HL-60/S4 treated with retinoic acid at 250 ng/mL for 4 days and 3 days (cell line): Measurements from ENCODE around the gene INPP5E.
"Not testable (repeated sequence)": the region's sequence is repeated elsewhere in the genome, so short reads cannot be mapped to it uniquely, and the experiment has no call there.

Experiments used
- in situ Hi-C: fragments of 300-500 bp; cut with MboI; formaldehyde crosslinking; loops from 2 replicates; pipeline ENCODE4 v1.7.0; 2022; ENCODE audit warnings: low sequenced_read_pairs

The INPP5E gene

GRCh38 chr9:136431782-136432350, 7.8 kb downstream of the INPP5E start:
- in situ Hi-C loops = no loop called here

- in situ Hi-C loops = no loop called here
These were observed 8.9 kb downstream of the INPP5E start for GRCh38 chr9:136430588-136431234.

- in situ Hi-C loops = no loop called here
These were observed 9.8 kb downstream of the INPP5E start for GRCh38 chr9:136429683-136430491.

GRCh38 chr9:136429075-136429628, 10.5 kb downstream of the INPP5E start:
- in situ Hi-C loops = no loop called here

GRCh38 chr9:136426787-136427186, 12.9 kb downstream of the INPP5E start:
- in situ Hi-C loops = no loop called here

GRCh38 chr9:136425367-136425766, 14.3 kb downstream of the INPP5E start:
- in situ Hi-C loops = not testable (repeated sequence)

- in situ Hi-C loops = no loop called here
These were observed 14.8 kb downstream of the INPP5E start for GRCh38 chr9:136424750-136425362.

GRCh38 chr9:136423432-136424146, 16.1 kb downstream of the INPP5E start:
- in situ Hi-C loops = no loop called here

- in situ Hi-C loops = no loop called here
These were observed 16.8 kb downstream of the INPP5E start for GRCh38 chr9:136422876-136423275.

GRCh38 chr9:136421791-136422190, 17.9 kb downstream of the INPP5E start:
- in situ Hi-C loops = no loop called here

- in situ Hi-C loops = no loop called here
These were observed 20.6 kb downstream of the INPP5E start for GRCh38 chr9:136419092-136419420.

GRCh38 chr9:136418182-136419091, 21.2 kb downstream of the INPP5E start:
- in situ Hi-C loops = no loop called here

- in situ Hi-C loops = no loop called here
These were observed 22.7 kb downstream of the INPP5E start for GRCh38 chr9:136416914-136417313.

- in situ Hi-C loops = no loop called here
These were observed 23.2 kb downstream of the INPP5E start for GRCh38 chr9:136416427-136416826.

- in situ Hi-C loops = no loop called here
These were observed 26.7 kb downstream of the INPP5E start for GRCh38 chr9:136412962-136413361.

- in situ Hi-C loops = no loop called here
These were observed 28.3 kb downstream of the INPP5E start for GRCh38 chr9:136411378-136411777.

- in situ Hi-C loops = no loop called here
These were observed 29.0 kb downstream of the INPP5E start, which contains the start of the genes ENTR1 and PMPCA for GRCh38 chr9:136410500-136411287. ENTR1 (minus strand) TSS chr9:136410614; CDS start chr9:136410397, 217 bp downstream. PMPCA (plus strand) TSS chr9:136410658; CDS start chr9:136410669, 11 bp downstream.

- in situ Hi-C loops = no loop called here
These were observed 29.8 kb downstream of the INPP5E start for GRCh38 chr9:136409557-136410455.
